Stimulated activated CD8-positive, alpha-beta memory T cell treated with anti-CD3 and anti-CD28 coated beads, Interleukin-2, amount 100 ng/mL, for 1 hour (primary cell): Measurements from ENCODE around the gene EGR2.
A peak's percentile ranks its signal among the peaks of the same experiment; 100 is the strongest.

ENCODE experiments used
- DNase-seq, 2 donors: peaks; one replicate each; pipeline ENCODE4 v3.0.0-alpha.2; 2020; ENCODE audit warnings: low read depth in 2 of 2

Gene EGR2

GRCh38 chr10:62816331-62817120 lies at the start of gene EGR2:
TSS of gene EGR2 (minus strand) at chr10:62816366. CDS start at chr10:62816029, 337 bp downstream.
- peak; percentile 86 to 91 for DNase-seq

GRCh38 chr10:62862447-62862846 lies 46.3 kb upstream of the EGR2 start:
- DNase-seq, result no peak

- no peak for DNase-seq
Observed at GRCh38 chr10:62861507-62861906, 45.3 kb upstream of the EGR2 start.

- no peak for DNase-seq
Observed at GRCh38 chr10:62860946-62861345, 44.8 kb upstream of the EGR2 start.

- no peak for DNase-seq
Observed at GRCh38 chr10:62858364-62858763, 42.2 kb upstream of the EGR2 start.

- no peak for DNase-seq
Observed at GRCh38 chr10:62856021-62856420, 39.9 kb upstream of the EGR2 start.

GRCh38 chr10:62853710-62854109 lies 37.5 kb upstream of the EGR2 start:
- DNase-seq, result peak; percentile 3 to 19

- no peak for DNase-seq
Observed at GRCh38 chr10:62852961-62853702, 37.0 kb upstream of the EGR2 start.

- no peak for DNase-seq
Observed at GRCh38 chr10:62851442-62851841, 35.3 kb upstream of the EGR2 start.

- DNase-seq, result no peak
Observed at GRCh38 chr10:62850646-62851045, 34.5 kb upstream of the EGR2 start.

- no peak for DNase-seq
Observed at GRCh38 chr10:62847433-62847832, 31.3 kb upstream of the EGR2 start.

GRCh38 chr10:62844280-62845011 lies 28.3 kb upstream of the EGR2 start:
- no peak for DNase-seq

- DNase-seq, result no peak
Observed at GRCh38 chr10:62843600-62843999, 27.4 kb upstream of the EGR2 start.

GRCh38 chr10:62842983-62843382 lies 26.8 kb upstream of the EGR2 start:
- DNase-seq, result no peak

GRCh38 chr10:62839590-62839989 lies 23.4 kb upstream of the EGR2 start:
- no peak for DNase-seq

GRCh38 chr10:62831346-62831745 lies 15.2 kb upstream of the EGR2 start:
- DNase-seq, result no peak

GRCh38 chr10:62830679-62831078 lies 14.5 kb upstream of the EGR2 start:
- no peak for DNase-seq

GRCh38 chr10:62829622-62830021 lies 13.5 kb upstream of the EGR2 start:
- no peak for DNase-seq

- DNase-seq, result no peak
Observed at GRCh38 chr10:62826273-62826672, 10.1 kb upstream of the EGR2 start.

- no peak for DNase-seq
Observed at GRCh38 chr10:62820586-62820985, 4.4 kb upstream of the EGR2 start.

- no peak for DNase-seq
Observed at GRCh38 chr10:62819141-62819920, 3.2 kb upstream of the EGR2 start.
